PC-9 (cell line): ENCODE results near the gene WNK1. TPM values are rescaled to one million over a fixed set of nuclear protein-coding genes. Genes with fewer than 3 reads are reported as not detected.

Experiments used
- BruUV-seq: library from RNA; stranded (reverse); fragments of 400-500 nt; replicated peaks from 2 replicates; lab custom pipeline; 2021; lab: Mats Ljungman, UMichigan
- CTCF ChIA-PET: fragments of 300-600 bp; sonication (Branson Sonifier 250); formaldehyde crosslinking; loops from one replicate; lab custom pipeline; 2022; ENCODE audit warnings: antibody characterized with exemption; lab: Charles Lee
- POLR2A ChIA-PET: fragments of 300-600 bp; sonication (Branson Sonifier 250); formaldehyde crosslinking; loops from one replicate; lab custom pipeline; 2022; ENCODE audit warnings: antibody characterized with exemption; ENCODE audit not compliant: unreplicated experiment; lab: Charles Lee
- DNase-seq, 2 experiments: peaks; one replicate each; pipeline versions ENCODE4 v3.0.0 to v3.0.0-alpha.2; 2015 to 2022; ENCODE audit warnings: mixed read lengths in 1 of 2
- H2AFZ ChIP-seq: fragments of 200-600 bp; sonication (generic); 2 replicates; pipeline ENCODE4 v1.8.1; 2017; ENCODE audit warnings: antibody characterized with exemption
- H3F3A ChIP-seq: fragments of 200-600 bp; sonication (generic); 2 replicates; pipeline ENCODE4 v1.8.1; 2017; ENCODE audit warnings: antibody characterized with exemption, mild to moderate bottlenecking, low read depth; ENCODE audit not compliant: insufficient read depth
- H3K27ac ChIP-seq: fragments of 200-600 bp; sonication (generic); 2 replicates; pipeline ENCODE4 v1.6.1; 2016; ENCODE audit warnings: mixed run types
- H3K27me3 ChIP-seq: fragments of 200-600 bp; sonication (generic); 2 replicates; pipeline ENCODE4 v1.6.1; 2016; ENCODE audit warnings: low read depth, mixed run types; ENCODE audit not compliant: insufficient read depth
- H3K36me3 ChIP-seq: fragments of 200-600 bp; sonication (generic); 2 replicates; pipeline ENCODE4 v1.6.1; 2016; ENCODE audit warnings: low read depth, mixed run types
- H3K4me1 ChIP-seq: fragments of 200-600 bp; sonication (generic); replicated peaks from 2 replicates; pipeline ENCODE4 v1.6.1; 2016; ENCODE audit warnings: mixed run types; ENCODE audit not compliant: insufficient read depth
- H3K4me2 ChIP-seq: fragments of 200-600 bp; sonication (generic); 2 replicates; pipeline ENCODE4 v1.6.1; 2017; ENCODE audit warnings: mixed run types
- H3K4me3 ChIP-seq: fragments of 200-600 bp; sonication (generic); 2 replicates; pipeline ENCODE4 v1.6.1; 2016; ENCODE audit warnings: mixed run types
- H3K79me2 ChIP-seq: fragments of 200-600 bp; sonication (generic); 2 replicates; pipeline ENCODE4 v1.6.1; 2017; ENCODE audit warnings: low read depth, mixed run types
- H3K9me2 ChIP-seq: fragments of 200-600 bp; sonication (generic); 2 replicates; pipeline ENCODE4 v1.8.1; 2017; ENCODE audit warnings: mild to moderate bottlenecking; ENCODE audit not compliant: insufficient read depth
- H3K9me3 ChIP-seq: fragments of 200-600 bp; sonication (generic); 2 replicates; pipeline ENCODE4 v1.8.1; 2016; ENCODE audit warnings: low read depth; ENCODE audit not compliant: insufficient read depth
- H4K20me1 ChIP-seq: fragments of 200-600 bp; sonication (generic); 2 replicates; pipeline ENCODE4 v1.8.1; 2017; ENCODE audit not compliant: insufficient read depth
- CTCF ChIP-seq: fragments of 200-600 bp; sonication (generic); conservative IDR thresholded peaks from 2 replicates; pipeline ENCODE4 v1.6.1; 2017; ENCODE audit warnings: mixed run types, antibody characterized with exemption, mild to moderate bottlenecking, moderate library complexity
- EZH2 ChIP-seq: fragments of 200-600 bp; sonication (generic); IDR thresholded peaks from 2 replicates; pipeline ENCODE4 v1.8.0; 2017; ENCODE audit warnings: antibody characterized with exemption, low read depth
- intact Hi-C: fragments of 100-400 bp; cut with micrococcal nuclease; formaldehyde crosslinking; loops from one replicate; pipeline ENCODE4 v1.10.0; 2022; ENCODE audit not compliant: unreplicated experiment
- total RNA-seq: library from RNA; stranded (reverse); gene quantifications from 2 replicates; pipeline ENCODE4 v1.2.3, GENCODE V29; 2021

The WNK1 gene
- total RNA-seq, 1 experiment from 2014 or later, result 142 TPM

GRCh38 chr12:867905-868304 is 115.5 kb downstream of the WNK1 start:
- Histone ChIP-seq H3K9me3 (no peaks in the 10 kb centered on the region), H4K20me1 (no peaks in the 10 kb centered on the region), H3K4me2 (no peak overlapping the region), H3K79me2 (no peaks in the 10 kb centered on the region), H3K27ac (no peak overlapping the region), H3K4me1 (no peaks in the 10 kb centered on the region), H3F3A (no peaks in the 10 kb centered on the region), H2AFZ (no peak overlapping the region), H3K9me2 (no peaks in the 10 kb centered on the region), H3K27me3 (no peaks in the 10 kb centered on the region), H3K4me3 (no peak overlapping the region), H3K36me3 (peaks cover 23% of the 10 kb centered on the region)
- DNase-seq, result no peak
- no peak for TF ChIP-seq CTCF
- TF ChIP-seq EZH2, result no peak
- ChIA-PET POLR2A (no interaction called here), CTCF (no interaction called here)
- intact Hi-C loops, result no loop called here
- no TSS peak for BruUV-seq

GRCh38 chr12:868722-869121 is 116.3 kb downstream of the WNK1 start:
- Histone ChIP-seq H3K4me2 (no peak overlapping the region), H3K4me1 (no peaks in the 10 kb centered on the region), H3K9me3 (no peaks in the 10 kb centered on the region), H3K79me2 (no peaks in the 10 kb centered on the region), H3K27me3 (no peaks in the 10 kb centered on the region), H3K27ac (no peak overlapping the region), H3K9me2 (no peaks in the 10 kb centered on the region), H3K4me3 (no peak overlapping the region), H2AFZ (no peak overlapping the region), H3F3A (no peaks in the 10 kb centered on the region), H3K36me3 (peaks cover 24% of the 10 kb centered on the region), H4K20me1 (no peaks in the 10 kb centered on the region)
- no peak for TF ChIP-seq CTCF
- TF ChIP-seq EZH2, result no peak
- BruUV-seq, result no TSS peak
- ChIA-PET POLR2A (no interaction called here), CTCF (no interaction called here)
- no peak for DNase-seq
- intact Hi-C loops, result no loop called here

- POLR2A ChIA-PET, result interaction anchor here (0.6 to 0.7 kb wide), 2 partner anchors 9 to 12 kb away, joined by 10 read pairs; no protein-coding TSS in a partner anchor
- DNase-seq, result no peak
- TF ChIP-seq CTCF, result no peak
- no peak for TF ChIP-seq EZH2
- Histone ChIP-seq H3K79me2 (no peaks in the 10 kb centered on the region), H3K27ac (no peak overlapping the region), H3F3A (no peaks in the 10 kb centered on the region), H3K4me3 (no peak overlapping the region), H3K27me3 (no peaks in the 10 kb centered on the region), H3K4me2 (no peak overlapping the region), H4K20me1 (no peaks in the 10 kb centered on the region), H2AFZ (no peak overlapping the region), H3K4me1 (no peaks in the 10 kb centered on the region), H3K36me3 (peaks cover 29% of the 10 kb centered on the region), H3K9me3 (no peaks in the 10 kb centered on the region), H3K9me2 (no peaks in the 10 kb centered on the region)
- BruUV-seq, result no TSS peak
- intact Hi-C loops, result no loop called here
- CTCF ChIA-PET, result no interaction called here
Observed at GRCh38 chr12:870378-870777, 118.0 kb downstream of the WNK1 start.
